Endothelial cell (in vitro differentiated cells): ENCODE measurements around the gene ADCY5. TPM values are rescaled to one million over a fixed set of nuclear protein-coding genes. Genes with fewer than 3 reads are reported as not detected.

Experiments
- DNase-seq: peaks from one replicate; pipeline ENCODE4 v3.0.0; 2021; ENCODE audit warnings: low spot score
- H3K27ac Mint-ChIP-seq: one replicate; pipeline ENCODE4 v1.8.0; 2021; ENCODE audit warnings: mixed read lengths, inconsistent platforms; ENCODE audit not compliant: unreplicated experiment
- H3K27me3 Mint-ChIP-seq: one replicate; pipeline ENCODE4 v1.8.0; 2021; ENCODE audit warnings: mild to moderate bottlenecking, moderate library complexity, mixed read lengths, inconsistent platforms; ENCODE audit not compliant: unreplicated experiment
- H3K36me3 Mint-ChIP-seq: one replicate; pipeline ENCODE4 v1.8.0; 2021; ENCODE audit warnings: mild to moderate bottlenecking, low read depth, mixed read lengths, inconsistent platforms; ENCODE audit not compliant: unreplicated experiment
- H3K4me1 Mint-ChIP-seq: one replicate; pipeline ENCODE4 v1.8.0; 2021; ENCODE audit warnings: mild to moderate bottlenecking, mixed read lengths, inconsistent platforms; ENCODE audit not compliant: unreplicated experiment
- H3K4me3 Mint-ChIP-seq: one replicate; pipeline ENCODE4 v1.8.0; 2021; ENCODE audit warnings: mild to moderate bottlenecking, mixed read lengths, inconsistent platforms; ENCODE audit not compliant: unreplicated experiment
- H3K9me3 Mint-ChIP-seq: one replicate; pipeline ENCODE4 v1.8.0; 2021; ENCODE audit warnings: mixed read lengths, inconsistent platforms; ENCODE audit not compliant: unreplicated experiment
- CTCF ChIP-seq: fragments of 200-600 bp; sonication (generic); IDR thresholded peaks from one replicate; pipeline ENCODE4 v1.5.0; 2021; ENCODE audit warnings: antibody characterized with exemption; ENCODE audit not compliant: unreplicated experiment
- total RNA-seq: library from RNA; stranded (reverse); fragmentation: NEBNext Ultra II Directional; extraction: Animal tissue kit (Norgen Biotek cat#: 25700); gene quantifications from one replicate; pipeline ENCODE4 v1.2.1, GENCODE V29; 2021; ENCODE audit not compliant: unreplicated experiment

The ADCY5 gene
- total RNA-seq, 1 donor from 2014 or later, result 1.0 TPM

- Mint-ChIP-seq H3K4me3 (no peak overlapping the region), H3K27ac (no peak overlapping the region)
- DNase-seq, result no peak
Observed at GRCh38 chr3:123372686-123373473, 76.0 kb downstream of the ADCY5 start.

GRCh38 chr3:123371859-123372685, 76.8 kb downstream of the ADCY5 start:
- Mint-ChIP-seq H3K4me3 (no peak overlapping the region), H3K27ac (no peak overlapping the region), H3K9me3 (no peaks in the 10 kb centered on the region), H3K36me3 (no peaks in the 10 kb centered on the region), H3K4me1 (no peaks in the 10 kb centered on the region), H3K27me3 (peaks cover 6% of the 10 kb centered on the region)
- no peak for DNase-seq
- TF ChIP-seq CTCF, result no peak

More at GRCh38 chr3:123372686-123373473, 76.0 kb downstream of the ADCY5 start:
- H3K36me3 Mint-ChIP-seq, result no peaks in the 10 kb centered on the region
- TF ChIP-seq CTCF, result no peak
- H3K9me3 Mint-ChIP-seq, result no peaks in the 10 kb centered on the region
- H3K27me3 Mint-ChIP-seq, result peaks cover 6% of the 10 kb centered on the region
- no peaks in the 10 kb centered on the region for H3K4me1 Mint-ChIP-seq

- no peak for DNase-seq
- Mint-ChIP-seq H3K27ac (no peak overlapping the region), H3K4me1 (no peaks in the 10 kb centered on the region), H3K36me3 (no peaks in the 10 kb centered on the region), H3K9me3 (no peaks in the 10 kb centered on the region), H3K4me3 (no peak overlapping the region), H3K27me3 (peaks cover 11% of the 10 kb centered on the region)
- TF ChIP-seq CTCF, result no peak
Observed at GRCh38 chr3:123371426-123371825, 77.5 kb downstream of the ADCY5 start.

GRCh38 chr3:123370819-123371218, 78.1 kb downstream of the ADCY5 start:
- peaks cover 13% of the 10 kb centered on the region for H3K27me3 Mint-ChIP-seq
- no peaks in the 10 kb centered on the region for H3K9me3 Mint-ChIP-seq
- no peak overlapping the region for H3K27ac Mint-ChIP-seq
- no peak for TF ChIP-seq CTCF
- no peaks in the 10 kb centered on the region for H3K4me1 Mint-ChIP-seq
- no peak overlapping the region for H3K4me3 Mint-ChIP-seq
- H3K36me3 Mint-ChIP-seq, result no peaks in the 10 kb centered on the region
- DNase-seq, result no peak

- DNase-seq, result no peak
- Mint-ChIP-seq H3K4me3 (peak overlapping the region; percentile 3), H3K36me3 (no peaks in the 10 kb centered on the region), H3K27ac (no peak overlapping the region), H3K27me3 (peaks cover 7% of the 10 kb centered on the region), H3K9me3 (no peaks in the 10 kb centered on the region), H3K4me1 (no peaks in the 10 kb centered on the region)
- no peak for TF ChIP-seq CTCF
Observed at GRCh38 chr3:123369085-123369484, 79.8 kb downstream of the ADCY5 start.
